ENCODE measurements around the gene ABRACL.

GRCh38 chr6:139030228-139030963 lies 1.9 kb downstream of the ABRACL start:
- TF ChIP-seq CTCF (optimal IDR thresholded peaks at IDR 0.05 in 1 of 3, IDR thresholded peaks at IDR 0.05 in 1 of 3, conservative IDR thresholded peaks at IDR 0.05 in 1 of 3; ENCODE audit: extremely low read depth in 1 of 3, insufficient read depth in 2 of 3, low read length in 3 of 3) (no peak), EZH2 (IDR thresholded peaks at IDR 0.05; ENCODE audit: low read length) (no peak)

Data from keratinocyte (primary cell).